CD4-positive, CD25-positive, alpha-beta regulatory T cell (primary cell): ENCODE data around the gene B3GAT1. TPM values are rescaled to one million over a fixed set of nuclear protein-coding genes. Genes with fewer than 3 reads are reported as not detected.

ENCODE experiments used
- ATAC-seq, 2 donors: fragments of 150-1000 bp; cut with Tn5 transposase; one replicate each; pipeline ENCODE4 v1.10.0; 2021; ENCODE audit warnings: low read depth in 2 of 2, moderate number of reproducible peaks in 2 of 2, moderate library complexity in 1 of 2
- DNase-seq, 3 donors: peaks; one replicate each; pipeline versions ENCODE4 v3.0.0 to v3.0.0-alpha.2; 2012 to 2022; ENCODE audit warnings: mixed read lengths in 1 of 3
- H3K27ac ChIP-seq: one replicate; pipeline ENCODE4 v1.7.0; 2013; ENCODE audit warnings: mild to moderate bottlenecking, low read length; ENCODE audit not compliant: insufficient read depth, poor library complexity, severe bottlenecking
- H3K27me3 ChIP-seq: one replicate; pipeline ENCODE4 v1.7.0; 2013; ENCODE audit warnings: low read length; ENCODE audit not compliant: control insufficient read depth, insufficient read depth
- H3K36me3 ChIP-seq: one replicate; pipeline ENCODE4 v1.7.0; 2013; ENCODE audit warnings: mild to moderate bottlenecking, low read length, moderate library complexity; ENCODE audit not compliant: control insufficient read depth, insufficient read depth
- H3K4me1 ChIP-seq: 2 replicates; pipeline ENCODE4 v1.7.0; 2013; ENCODE audit warnings: mild to moderate bottlenecking, low read length; ENCODE audit not compliant: insufficient read depth, control insufficient read depth, poor library complexity, severe bottlenecking
- H3K4me3 ChIP-seq: one replicate; pipeline ENCODE4 v1.7.0; 2013; ENCODE audit warnings: low read depth, mild to moderate bottlenecking, low read length, moderate library complexity
- H3K9me3 ChIP-seq, 2 experiments: 1 replicate in 1 of 2; 2 replicates in 1 of 2; pipeline ENCODE4 v1.7.0; 2013; ENCODE audit warnings: low read length in 2 of 2, mild to moderate bottlenecking in 1 of 2, moderate library complexity in 1 of 2; ENCODE audit not compliant: control insufficient read depth in 2 of 2
- H3K27ac Mint-ChIP-seq, 3 donors: one replicate each; pipeline ENCODE4 v1.8.0; 2020 to 2022; ENCODE audit warnings: mild to moderate bottlenecking in 3 of 3, mixed read lengths in 3 of 3, moderate library complexity in 2 of 3
- H3K27me3 Mint-ChIP-seq: one replicate; pipeline ENCODE4 v1.8.0; 2022; ENCODE audit warnings: mild to moderate bottlenecking, mixed read lengths
- H3K36me3 Mint-ChIP-seq: one replicate; pipeline ENCODE4 v1.8.0; 2020; ENCODE audit warnings: mixed read lengths
- H3K4me1 Mint-ChIP-seq, 4 donors: one replicate each; pipeline ENCODE4 v1.8.0; 2020 to 2022; ENCODE audit warnings: mixed read lengths in 4 of 4, mild to moderate bottlenecking in 1 of 4
- H3K4me3 Mint-ChIP-seq, 4 donors: one replicate each; pipeline ENCODE4 v1.8.0; 2020 to 2022; ENCODE audit warnings: mild to moderate bottlenecking in 4 of 4, mixed read lengths in 4 of 4, moderate library complexity in 3 of 4
- H3K9me3 Mint-ChIP-seq, 7 donors: one replicate each; pipeline ENCODE4 v1.8.0; 2020 to 2022; ENCODE audit warnings: mixed read lengths in 7 of 7, mild to moderate bottlenecking in 3 of 7, moderate library complexity in 2 of 7
- polyA plus RNA-seq, 4 donors: library from polyadenylated mRNA; unstranded; fragments of 300-500 nt; fragmentation: Illumina TruSeq; gene quantifications; one replicate each; pipeline ENCODE4 v1.2.3, GENCODE V29; 2021
- total RNA-seq: library from RNA; stranded (reverse); gene quantifications from one replicate; pipeline ENCODE4 v1.2.3, GENCODE V29; 2022

B3GAT1 gene
- total and polyA plus RNA-seq, 5 donors from 2014 or later, result 1.9 TPM; not detected in 4

- H3K4me3 Mint-ChIP-seq, result peak overlapping the region in 3 of 4 donors; percentile 43 to 50 (median 49)
- H3K27ac ChIP-seq, result no peak overlapping the region
- H3K4me3 ChIP-seq, result no peak overlapping the region
- H3K9me3 Mint-ChIP-seq, result peaks cover 0 to 3% (median 0%) of the 10 kb centered on the region in 7 donors
- H3K36me3 Mint-ChIP-seq, result no peaks in the 10 kb centered on the region
- H3K9me3 ChIP-seq, result no peaks in the 10 kb centered on the region
- DNase-seq (no peak), ATAC-seq (no peak)
- H3K27ac Mint-ChIP-seq, result peak overlapping the region in 1 of 3 donors; percentile 4
- H3K36me3 ChIP-seq, result no peaks in the 10 kb centered on the region
- peaks cover 52% of the 10 kb centered on the region for H3K27me3 Mint-ChIP-seq
- peaks cover 10% of the 10 kb centered on the region for H3K4me1 ChIP-seq
- peaks cover 21% of the 10 kb centered on the region for H3K27me3 ChIP-seq
- peaks cover 0 to 22% (median 5%) of the 10 kb centered on the region in 4 donors for H3K4me1 Mint-ChIP-seq
Observed at GRCh38 chr11:134413826-134414731, 2.0 kb upstream of the B3GAT1 start.

DNA sequence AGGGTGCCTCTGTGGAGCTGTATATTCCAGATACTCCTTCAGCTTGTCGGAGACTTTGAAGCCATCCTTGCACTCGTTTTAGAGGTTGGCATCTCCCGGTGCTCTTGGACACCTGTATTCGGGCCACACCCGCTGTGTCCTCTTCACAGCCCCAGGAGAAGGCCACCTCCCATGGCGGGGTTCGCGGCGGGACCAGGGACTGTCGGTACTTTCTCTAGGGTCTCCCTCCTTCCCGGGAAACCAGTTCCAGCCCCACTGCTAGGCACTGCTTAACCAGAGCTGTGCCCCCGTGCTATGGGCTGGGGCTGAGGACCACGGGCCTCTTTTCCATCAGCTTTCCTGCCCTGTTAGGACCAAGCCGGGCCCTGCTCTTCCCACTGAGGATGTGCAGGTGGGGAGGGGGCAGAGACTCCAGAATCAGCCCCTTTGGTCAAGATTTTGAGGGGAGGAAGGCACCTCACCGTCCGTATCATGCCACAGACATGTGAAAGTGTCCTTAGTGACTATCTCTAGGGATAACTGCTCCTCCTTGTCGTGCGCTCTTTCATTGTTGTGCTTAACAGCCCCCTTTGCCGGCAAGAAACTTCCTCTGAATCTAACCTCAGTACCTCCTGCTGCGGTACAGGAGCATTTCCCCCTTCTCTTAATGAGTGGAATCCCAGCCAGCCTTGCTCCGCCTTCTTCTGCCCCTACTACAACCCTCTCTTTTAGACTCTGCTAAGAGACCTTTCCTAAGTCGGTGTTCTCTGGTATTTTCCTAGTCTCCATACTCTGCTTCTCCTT, 1.2 kb upstream of the B3GAT1 start:
- ATAC-seq (no peak), DNase-seq (no peak)
- Histone ChIP-seq H3K4me3 (no peak overlapping the region), H3K36me3 (no peaks in the 10 kb centered on the region), H3K27me3 (peaks cover 21% of the 10 kb centered on the region), H3K9me3 (no peaks in the 10 kb centered on the region), H3K27ac (no peak overlapping the region), H3K4me1 (peaks cover 10% of the 10 kb centered on the region)
- Mint-ChIP-seq H3K4me3 (peak overlapping the region in 3 of 4 donors; percentile 31 to 71 (median 43)), H3K9me3 (peaks cover 0 to 3% (median 0%) of the 10 kb centered on the region in 7 donors), H3K4me1 (peaks cover 0 to 22% (median 5%) of the 10 kb centered on the region in 4 donors), H3K27me3 (peaks cover 52% of the 10 kb centered on the region), H3K36me3 (no peaks in the 10 kb centered on the region), H3K27ac (no peak overlapping the region)

DNA sequence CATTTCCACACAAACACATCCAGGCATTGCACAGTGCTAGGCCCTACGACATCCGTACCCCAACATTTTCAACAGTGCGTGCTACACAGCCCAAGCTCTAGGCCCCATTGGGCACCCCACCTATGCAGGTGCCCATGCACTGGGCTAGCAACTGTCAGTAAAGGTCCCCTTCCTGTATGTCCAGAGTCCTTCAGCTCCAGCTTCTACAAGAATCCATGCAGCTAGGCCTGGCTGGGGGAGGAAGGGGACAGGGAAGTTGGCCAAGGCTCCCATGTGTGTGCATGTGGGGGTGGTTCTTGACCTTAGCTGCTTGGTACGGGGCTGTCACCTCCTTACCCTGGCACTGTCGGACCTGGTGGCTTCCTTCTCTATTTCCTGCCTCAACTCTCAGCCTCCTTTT, 1.3 kb downstream of the B3GAT1 start:
- no peak for DNase-seq
- Mint-ChIP-seq H3K4me1 (peaks cover 0 to 22% (median 5%) of the 10 kb centered on the region in 4 donors), H3K9me3 (peaks cover 0 to 3% (median 0%) of the 10 kb centered on the region in 7 donors), H3K36me3 (no peaks in the 10 kb centered on the region), H3K27me3 (peaks cover 56% of the 10 kb centered on the region), H3K27ac (no peak overlapping the region), H3K4me3 (peak overlapping the region in 3 of 4 donors; percentile 59 to 65 (median 64))
- H3K4me3 ChIP-seq, result no peak overlapping the region
- H3K36me3 ChIP-seq, result no peaks in the 10 kb centered on the region
- H3K27me3 ChIP-seq, result peaks cover 19% of the 10 kb centered on the region
- H3K9me3 ChIP-seq, result no peaks in the 10 kb centered on the region
- no peak overlapping the region for H3K27ac ChIP-seq
- no peak for ATAC-seq
- peaks cover 10% of the 10 kb centered on the region for H3K4me1 ChIP-seq

DNA sequence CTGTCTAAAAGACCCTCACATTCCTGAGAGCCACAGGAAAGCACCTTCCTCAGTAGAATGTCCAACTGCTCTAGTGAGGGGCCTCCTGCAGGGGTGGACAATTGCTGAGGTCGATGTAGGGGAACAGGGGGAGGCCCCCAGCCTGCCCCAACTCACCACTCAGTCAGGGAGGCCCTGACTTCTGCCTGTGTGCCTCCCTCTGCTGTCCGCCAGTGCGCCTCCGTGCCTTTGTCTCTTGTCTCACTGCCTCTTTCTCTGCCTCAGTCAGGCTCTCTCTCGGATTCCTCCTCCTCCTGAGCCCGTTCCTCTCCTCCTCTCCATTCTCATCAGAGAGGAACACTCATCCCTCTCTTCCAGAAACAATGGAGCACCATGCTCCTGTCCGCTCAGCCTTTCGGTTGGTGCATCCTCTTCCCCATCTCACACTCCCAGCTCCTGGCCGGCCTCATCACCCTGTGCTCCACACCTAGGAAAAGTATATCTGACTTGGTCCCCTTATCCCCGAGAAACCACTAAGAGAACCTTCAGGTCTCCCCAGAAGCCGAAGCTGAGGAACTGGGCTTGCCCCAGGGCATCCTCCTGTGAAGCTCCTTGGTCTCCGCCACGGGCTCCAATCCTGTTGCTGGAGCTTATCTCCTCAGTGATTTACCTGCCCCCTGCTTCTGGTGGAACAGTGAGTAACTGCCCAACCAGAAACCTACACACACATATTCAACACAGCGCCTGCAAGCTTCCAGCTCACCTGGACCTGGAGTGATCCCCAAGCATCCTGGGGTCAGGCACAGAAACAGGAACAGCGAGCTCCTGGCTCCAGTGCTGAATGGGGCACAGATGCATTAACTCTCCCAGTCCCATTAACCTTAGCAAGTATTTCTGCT, 2.3 kb downstream of the B3GAT1 start:
- no peaks in the 10 kb centered on the region for H3K9me3 ChIP-seq
- Mint-ChIP-seq H3K36me3 (no peaks in the 10 kb centered on the region), H3K4me1 (peaks cover 0 to 22% (median 5%) of the 10 kb centered on the region in 4 donors), H3K9me3 (peaks cover 0 to 3% (median 0%) of the 10 kb centered on the region in 7 donors), H3K27ac (no peak overlapping the region), H3K27me3 (peaks cover 46% of the 10 kb centered on the region), H3K4me3 (peak overlapping the region in 1 of 4 donors; percentile 25)
- no peak overlapping the region for H3K27ac ChIP-seq
- H3K4me1 ChIP-seq, result peaks cover 10% of the 10 kb centered on the region
- DNase-seq (no peak), ATAC-seq (no peak)
- no peaks in the 10 kb centered on the region for H3K36me3 ChIP-seq
- peaks cover 19% of the 10 kb centered on the region for H3K27me3 ChIP-seq
- H3K4me3 ChIP-seq, result no peak overlapping the region

- no peak for DNase-seq
- peaks cover 0 to 3% (median 0%) of the 10 kb centered on the region in 7 donors for H3K9me3 Mint-ChIP-seq
- no peaks in the 10 kb centered on the region for H3K36me3 Mint-ChIP-seq
Observed at GRCh38 chr11:134407923-134408322, 4.1 kb downstream of the B3GAT1 start.

DNA sequence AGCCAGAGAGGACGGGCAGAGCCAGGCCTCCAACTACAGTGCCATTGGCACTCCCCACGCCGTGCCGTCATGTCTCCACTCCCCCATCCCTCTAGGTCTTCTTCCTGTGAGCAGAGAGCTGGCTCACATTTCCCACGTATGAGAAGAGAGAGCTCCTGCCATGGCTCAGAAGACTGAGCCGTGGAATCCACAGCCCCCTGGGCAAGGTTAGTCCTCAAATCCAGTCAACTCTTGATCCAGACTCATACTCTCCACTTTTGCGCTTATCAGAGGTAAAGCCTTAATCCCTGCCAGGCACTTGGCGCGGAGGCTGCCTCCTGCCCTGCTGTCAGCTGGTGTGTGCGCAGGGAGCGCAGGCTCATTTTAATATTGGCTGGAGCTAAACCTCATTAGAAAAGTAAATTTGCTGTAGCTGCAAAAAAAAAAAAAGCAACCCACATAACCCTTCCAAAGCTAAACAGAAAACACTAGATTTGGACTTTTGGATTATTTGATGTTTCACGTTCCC, 4.7 kb downstream of the B3GAT1 start:
- peaks cover 27% of the 10 kb centered on the region for H3K27me3 Mint-ChIP-seq
- peaks cover 10% of the 10 kb centered on the region for H3K4me1 ChIP-seq

More at GRCh38 chr11:134407923-134408322, 4.1 kb downstream of the B3GAT1 start:
- peaks cover 0 to 15% (median 0%) of the 10 kb centered on the region in 4 donors for H3K4me1 Mint-ChIP-seq
- H3K4me1 ChIP-seq, result peaks cover 10% of the 10 kb centered on the region
- peaks cover 29% of the 10 kb centered on the region for H3K27me3 Mint-ChIP-seq
- H3K9me3 ChIP-seq, result no peaks in the 10 kb centered on the region
- no peak overlapping the region for H3K4me3 Mint-ChIP-seq
- no peaks in the 10 kb centered on the region for H3K36me3 ChIP-seq
- peaks cover 10% of the 10 kb centered on the region for H3K27me3 ChIP-seq
- no peak overlapping the region for H3K27ac Mint-ChIP-seq
- H3K27ac ChIP-seq, result no peak overlapping the region
- H3K4me3 ChIP-seq, result no peak overlapping the region
- ATAC-seq, result no peak

More for the DNA sequence above, 4.7 kb downstream of the B3GAT1 start:
- no peak for ATAC-seq
- DNase-seq, result no peak
- peaks cover 0 to 3% (median 0%) of the 10 kb centered on the region in 7 donors for H3K9me3 Mint-ChIP-seq
- no peaks in the 10 kb centered on the region for H3K36me3 Mint-ChIP-seq
- Histone ChIP-seq H3K27me3 (peaks cover 10% of the 10 kb centered on the region), H3K36me3 (no peaks in the 10 kb centered on the region), H3K9me3 (no peaks in the 10 kb centered on the region), H3K27ac (no peak overlapping the region), H3K4me3 (no peak overlapping the region)
- H3K4me3 Mint-ChIP-seq, result no peak overlapping the region
- H3K4me1 Mint-ChIP-seq, result peaks cover 0 to 14% (median 0%) of the 10 kb centered on the region in 4 donors
- H3K27ac Mint-ChIP-seq, result no peak overlapping the region
